ENCODE results near the gene ZSCAN12. TPM values are rescaled to one million over a fixed set of nuclear protein-coding genes. Genes with fewer than 3 reads are reported as not detected.
"Not testable (repeated sequence)": the region's sequence is repeated elsewhere in the genome, so short reads cannot be mapped to it uniquely, and the experiment has no call there.

The ZSCAN12 gene
- total RNA-seq, 3 donors from 2014 or later, result 2.7 to 2.8 (median 2.7) TPM

DNA sequence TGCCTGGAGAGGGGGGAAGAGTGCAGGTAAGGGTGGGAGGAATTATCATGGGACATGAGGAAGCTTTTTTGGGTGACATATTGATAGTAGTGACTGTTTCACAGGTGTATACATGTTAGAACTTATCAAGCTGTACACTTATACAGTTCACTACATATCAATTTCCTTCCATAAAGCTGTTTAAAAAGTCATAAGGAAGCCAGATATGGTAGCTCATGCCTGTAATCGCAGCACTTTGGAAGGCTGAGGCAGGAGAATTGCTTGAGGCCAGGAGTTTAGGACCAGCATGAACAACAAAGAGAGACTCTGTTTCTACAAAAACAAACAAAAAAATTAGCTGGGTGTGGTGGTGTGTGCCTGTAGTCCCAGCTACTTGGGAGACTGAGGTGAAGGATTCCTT lies 21.7 kb downstream of the ZSCAN12 start:
- no peak overlapping the region for H3K4me3 Mint-ChIP-seq
- ATAC-seq (no peak), DNase-seq (no peak)
- no peaks in the 10 kb centered on the region for H3K27me3 Mint-ChIP-seq (ENCODE audit: low read depth)
- H3K4me1 Mint-ChIP-seq (ENCODE audit: low read depth), result peaks cover under 1% of the 10 kb centered on the region
- H3K9me3 Mint-ChIP-seq, result peaks cover 5% of the 10 kb centered on the region
- peaks cover 48% of the 10 kb centered on the region for H3K36me3 Mint-ChIP-seq (ENCODE audit: insufficient read depth)

- H3K4me3 Mint-ChIP-seq, result no peak overlapping the region
- no peaks in the 10 kb centered on the region for H3K9me3 Mint-ChIP-seq
- no peaks in the 10 kb centered on the region for H3K27me3 Mint-ChIP-seq (ENCODE audit: low read depth)
- ATAC-seq (no peak), DNase-seq (no peak)
- H3K4me1 Mint-ChIP-seq (ENCODE audit: low read depth), result no peaks in the 10 kb centered on the region
- H3K36me3 Mint-ChIP-seq (ENCODE audit: insufficient read depth), result peaks cover 17% of the 10 kb centered on the region
These were observed 25.6 kb downstream of the ZSCAN12 start for GRCh38 chr6:28373925-28374324.

DNA sequence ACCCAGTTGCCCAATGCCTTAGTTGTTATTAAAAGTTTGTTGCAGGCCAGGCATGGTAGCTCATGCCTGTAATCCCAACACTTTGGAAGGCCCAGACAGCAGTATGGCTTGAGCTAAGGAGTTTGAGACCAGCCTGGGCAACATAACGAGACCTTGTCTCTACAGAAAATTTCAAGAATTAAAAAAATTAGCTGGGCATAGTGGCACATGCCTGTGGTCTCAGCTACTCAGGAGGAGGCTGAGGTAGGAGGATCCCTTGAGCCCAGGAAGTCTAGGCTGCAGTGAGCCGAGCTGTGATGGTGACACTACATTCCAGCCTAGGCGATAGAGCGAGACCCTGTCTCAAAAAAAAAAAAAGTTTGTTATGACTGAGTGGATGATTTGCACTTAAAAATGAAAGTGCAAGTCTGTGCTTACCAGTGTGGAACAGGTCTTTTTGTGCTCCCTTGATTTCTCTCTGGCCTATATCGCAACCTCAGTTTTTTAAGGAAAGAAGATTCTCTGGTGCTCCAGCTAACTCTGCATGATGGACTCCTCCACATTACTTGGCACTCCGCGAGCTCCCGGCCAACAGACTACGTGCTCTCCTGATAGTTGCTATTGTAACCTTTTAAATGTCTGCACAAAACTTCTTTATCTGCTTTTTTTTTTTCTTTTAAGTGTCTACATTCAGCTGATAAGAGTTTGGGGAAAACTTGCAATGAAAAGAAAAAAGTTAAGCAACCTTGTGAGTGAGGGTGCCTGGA lies 27.7 kb downstream of the ZSCAN12 start:
- Mint-ChIP-seq H3K4me1 (ENCODE audit: low read depth) (no peaks in the 10 kb centered on the region), H3K27me3 (ENCODE audit: low read depth) (no peaks in the 10 kb centered on the region), H3K36me3 (ENCODE audit: insufficient read depth) (peaks cover 14% of the 10 kb centered on the region), H3K4me3 (no peak overlapping the region), H3K9me3 (no peaks in the 10 kb centered on the region)
- ATAC-seq (no peak), DNase-seq (no peak)

DNA sequence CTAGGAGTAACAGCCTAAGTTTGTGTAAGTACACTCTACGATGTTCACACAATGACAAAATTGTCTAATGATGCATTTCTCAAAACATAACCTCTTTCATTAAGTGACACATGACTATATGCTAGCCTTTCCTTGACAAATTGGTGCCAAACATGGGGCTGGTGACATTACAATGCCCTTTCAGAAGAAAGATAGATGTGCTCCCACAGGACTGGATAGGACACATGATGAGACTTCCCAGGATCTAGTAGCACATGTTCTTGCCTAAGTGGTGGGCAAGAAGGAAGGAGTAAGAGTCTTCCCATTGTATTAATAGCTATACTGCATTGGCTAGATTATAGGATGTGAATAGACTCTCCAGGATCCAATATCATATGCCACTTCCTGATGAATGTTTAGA lies 28.3 kb downstream of the ZSCAN12 start:
- no peak for DNase-seq
- Mint-ChIP-seq H3K36me3 (ENCODE audit: insufficient read depth) (peaks cover 18% of the 10 kb centered on the region), H3K27me3 (ENCODE audit: low read depth) (no peaks in the 10 kb centered on the region), H3K4me3 (no peak overlapping the region), H3K9me3 (no peaks in the 10 kb centered on the region), H3K4me1 (ENCODE audit: low read depth) (no peaks in the 10 kb centered on the region)
- no peak for ATAC-seq

- ATAC-seq, result no peak
- Mint-ChIP-seq H3K4me1 (ENCODE audit: low read depth) (no peaks in the 10 kb centered on the region), H3K36me3 (ENCODE audit: insufficient read depth) (peaks cover 21% of the 10 kb centered on the region), H3K27me3 (ENCODE audit: low read depth) (no peaks in the 10 kb centered on the region), H3K4me3 (no peak overlapping the region), H3K9me3 (no peaks in the 10 kb centered on the region)
- DNase-seq, result no peak
These were observed 29.1 kb downstream of the ZSCAN12 start for GRCh38 chr6:28370440-28370839.

GRCh38 chr6:28369463-28369862 lies 30.1 kb downstream of the ZSCAN12 start:
- DNase-seq (no peak), ATAC-seq (no peak)
- no peaks in the 10 kb centered on the region for H3K27me3 Mint-ChIP-seq (ENCODE audit: low read depth)
- no peaks in the 10 kb centered on the region for H3K9me3 Mint-ChIP-seq
- no peaks in the 10 kb centered on the region for H3K4me1 Mint-ChIP-seq (ENCODE audit: low read depth)
- no peak overlapping the region for H3K4me3 Mint-ChIP-seq
- peaks cover 23% of the 10 kb centered on the region for H3K36me3 Mint-ChIP-seq (ENCODE audit: insufficient read depth)

DNA sequence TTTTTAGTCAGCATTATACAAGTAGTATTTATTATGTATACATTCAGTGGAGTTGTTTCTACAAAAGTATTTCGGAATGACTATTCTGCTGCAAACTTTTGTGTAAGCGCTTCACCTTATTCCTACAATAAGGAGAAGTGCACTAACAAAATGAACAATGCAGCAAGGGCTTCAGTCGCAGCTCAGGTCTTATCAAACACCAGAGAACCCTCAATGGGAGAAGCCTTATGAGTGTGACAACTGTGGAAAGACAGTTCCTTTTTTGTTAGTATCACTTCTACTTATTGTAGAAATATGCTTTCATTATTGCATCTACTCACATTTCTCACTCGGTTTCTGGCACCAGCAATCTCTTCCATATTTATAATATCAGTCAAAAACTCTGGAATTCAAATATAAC lies 31.0 kb downstream of the ZSCAN12 start:
- H3K27me3 Mint-ChIP-seq (ENCODE audit: low read depth), result no peaks in the 10 kb centered on the region
- DNase-seq (no peak), ATAC-seq (no peak)
- H3K36me3 Mint-ChIP-seq (ENCODE audit: insufficient read depth), result peaks cover 23% of the 10 kb centered on the region
- H3K9me3 Mint-ChIP-seq, result no peaks in the 10 kb centered on the region
- no peaks in the 10 kb centered on the region for H3K4me1 Mint-ChIP-seq (ENCODE audit: low read depth)
- H3K4me3 Mint-ChIP-seq, result no peak overlapping the region

GRCh38 chr6:28365590-28365989 lies 34.0 kb downstream of the ZSCAN12 start:
- H3K4me1 Mint-ChIP-seq (ENCODE audit: low read depth); ATAC-seq; H3K4me3 Mint-ChIP-seq; H3K27me3 Mint-ChIP-seq (ENCODE audit: low read depth); DNase-seq; H3K9me3 Mint-ChIP-seq: not testable (repeated sequence)
- peaks cover 27% of the 10 kb centered on the region for H3K36me3 Mint-ChIP-seq (ENCODE audit: insufficient read depth)

GRCh38 chr6:28360961-28361360 lies 38.6 kb downstream of the ZSCAN12 start:
- H3K4me3 Mint-ChIP-seq, result no peak overlapping the region
- no peak for DNase-seq
- peaks cover 17% of the 10 kb centered on the region for H3K36me3 Mint-ChIP-seq (ENCODE audit: insufficient read depth)
- H3K4me1 Mint-ChIP-seq (ENCODE audit: low read depth), result peaks cover 3% of the 10 kb centered on the region
- no peaks in the 10 kb centered on the region for H3K27me3 Mint-ChIP-seq (ENCODE audit: low read depth)
- no peaks in the 10 kb centered on the region for H3K9me3 Mint-ChIP-seq
- no peak for ATAC-seq

DNA sequence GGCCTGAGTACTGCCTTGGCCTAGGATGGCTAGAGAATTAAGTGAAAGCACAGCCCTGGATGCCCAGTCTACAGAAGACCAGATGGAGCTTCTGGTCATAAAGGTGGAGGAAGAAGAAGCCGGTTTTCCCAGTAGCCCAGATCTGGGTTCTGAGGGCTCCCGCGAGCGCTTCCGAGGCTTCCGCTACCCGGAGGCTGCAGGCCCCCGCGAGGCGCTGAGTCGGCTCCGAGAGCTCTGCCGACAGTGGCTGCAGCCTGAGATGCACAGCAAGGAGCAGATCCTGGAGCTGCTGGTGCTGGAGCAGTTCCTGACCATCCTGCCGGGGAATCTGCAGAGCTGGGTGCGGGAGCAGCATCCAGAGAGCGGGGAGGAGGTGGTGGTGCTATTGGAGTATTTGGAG lies 40.0 kb downstream of the ZSCAN12 start:
- H3K27me3 Mint-ChIP-seq (ENCODE audit: low read depth), result not testable (repeated sequence)

GRCh38 chr6:28357036-28357435 lies 42.5 kb downstream of the ZSCAN12 start:
- Mint-ChIP-seq H3K36me3 (ENCODE audit: insufficient read depth) (no peaks in the 10 kb centered on the region), H3K27me3 (ENCODE audit: low read depth) (no peaks in the 10 kb centered on the region), H3K4me3 (no peak overlapping the region), H3K9me3 (no peaks in the 10 kb centered on the region), H3K4me1 (ENCODE audit: low read depth) (peaks cover 15% of the 10 kb centered on the region)
- ATAC-seq (no peak), DNase-seq (no peak)

More for the DNA sequence above, 40.0 kb downstream of the ZSCAN12 start:
- ATAC-seq; H3K9me3 Mint-ChIP-seq; DNase-seq; H3K4me3 Mint-ChIP-seq; H3K36me3 Mint-ChIP-seq (ENCODE audit: insufficient read depth): not testable (repeated sequence)
- peaks cover 12% of the 10 kb centered on the region for H3K4me1 Mint-ChIP-seq (ENCODE audit: low read depth)

DNA sequence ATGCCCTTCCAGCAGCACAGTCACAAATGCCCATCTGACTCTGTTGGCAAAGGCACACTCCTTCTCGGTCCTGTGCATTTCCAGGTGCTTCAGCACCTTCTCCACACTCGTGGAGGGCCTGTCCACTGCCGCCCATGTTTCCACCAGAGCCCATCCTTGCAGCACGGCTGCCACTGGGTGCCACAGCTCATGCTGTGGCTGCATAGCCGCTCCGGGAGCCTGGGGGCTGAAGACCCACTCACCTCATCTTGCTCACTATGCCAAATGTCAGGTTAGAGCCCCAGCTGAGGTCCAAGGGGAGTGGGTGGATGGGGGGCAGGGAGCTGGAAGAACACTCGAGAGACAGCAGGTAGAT lies 42.9 kb downstream of the ZSCAN12 start:
- Mint-ChIP-seq H3K4me3 (no peak overlapping the region), H3K9me3 (no peaks in the 10 kb centered on the region), H3K4me1 (ENCODE audit: low read depth) (peaks cover 18% of the 10 kb centered on the region), H3K27me3 (ENCODE audit: low read depth) (no peaks in the 10 kb centered on the region), H3K36me3 (ENCODE audit: insufficient read depth) (no peaks in the 10 kb centered on the region)
- ATAC-seq (no peak), DNase-seq (no peak)

DNA sequence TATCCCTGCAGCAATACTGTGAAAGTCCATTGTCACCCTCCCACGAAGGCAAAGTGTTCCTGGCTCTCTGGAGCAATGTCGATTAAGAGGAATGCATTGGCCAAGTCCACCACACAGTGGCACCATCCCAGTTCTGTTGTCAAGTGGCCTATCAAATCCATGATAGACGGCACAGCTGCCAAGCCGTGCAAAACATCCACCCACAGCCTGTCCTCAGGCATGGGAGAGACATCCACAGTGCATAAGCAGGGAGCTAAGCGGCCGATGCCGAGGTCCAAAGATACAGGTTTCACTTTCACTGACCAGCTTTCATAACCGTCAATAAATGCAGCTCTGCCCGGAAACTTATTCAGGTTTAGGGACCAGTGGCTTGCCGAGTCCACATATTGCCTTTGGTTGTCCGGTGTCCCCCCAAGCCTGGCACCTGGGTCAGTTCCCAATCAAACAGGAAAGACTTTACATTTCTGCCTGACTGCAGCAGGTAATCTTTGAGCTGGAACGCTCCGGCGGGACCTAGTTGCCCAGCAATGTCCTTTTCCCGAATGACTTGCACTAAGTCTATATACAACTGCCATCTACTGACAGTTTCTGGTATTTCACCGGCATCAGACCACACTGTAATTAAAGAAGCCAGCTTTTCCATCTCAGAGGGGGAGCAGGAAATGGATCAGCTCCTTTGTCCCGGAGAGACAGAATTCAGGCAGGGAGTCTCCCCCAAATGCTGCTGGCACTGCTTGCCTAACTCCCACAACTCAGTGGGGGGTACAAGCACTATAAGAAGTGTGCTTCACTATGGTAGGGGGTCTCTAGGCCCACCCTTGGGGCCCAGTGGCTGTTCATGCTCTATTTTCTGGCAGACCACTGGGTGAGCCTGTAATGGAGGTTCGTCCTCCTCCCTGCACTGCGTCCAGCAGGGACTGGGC lies 43.5 kb downstream of the ZSCAN12 start:
- peaks cover 24% of the 10 kb centered on the region for H3K4me1 Mint-ChIP-seq (ENCODE audit: low read depth)
- peak; percentile 81 to 83 for ATAC-seq
- no peaks in the 10 kb centered on the region for H3K36me3 Mint-ChIP-seq (ENCODE audit: insufficient read depth)
- H3K4me3 Mint-ChIP-seq, result peak overlapping the region; percentile 88
- no peaks in the 10 kb centered on the region for H3K27me3 Mint-ChIP-seq (ENCODE audit: low read depth)
- no peaks in the 10 kb centered on the region for H3K9me3 Mint-ChIP-seq
- DNase-seq, result peak; percentile 48

- H3K36me3 Mint-ChIP-seq (ENCODE audit: insufficient read depth), result no peaks in the 10 kb centered on the region
- no peak for DNase-seq
- H3K9me3 Mint-ChIP-seq, result no peaks in the 10 kb centered on the region
These were observed 44.6 kb downstream of the ZSCAN12 start for GRCh38 chr6:28354688-28355554.

More at GRCh38 chr6:28354688-28355554, 44.6 kb downstream of the ZSCAN12 start:
- ATAC-seq, result no peak
- Mint-ChIP-seq H3K27me3 (ENCODE audit: low read depth) (no peaks in the 10 kb centered on the region), H3K4me3 (peak overlapping the region; percentile 88), H3K4me1 (ENCODE audit: low read depth) (peaks cover 35% of the 10 kb centered on the region)

Data from activated T-cell treated with anti-CD3 and anti-CD28 coated beads, Interleukin-2, amount 50 U/mL, for 4 hours (primary cell).